Neural crest cell (in vitro differentiated cells): ENCODE results near the gene PRKN. TPM values are rescaled to one million over a fixed set of nuclear protein-coding genes. Genes with fewer than 3 reads are reported as not detected.

Experiments used
- DNase-seq: peaks from one replicate; pipeline ENCODE4 v3.0.0; 2021; ENCODE audit warnings: low read depth, mixed read lengths, low spot score
- H3K27ac Mint-ChIP-seq: one replicate; pipeline ENCODE4 v1.8.0; 2021; ENCODE audit warnings: mild to moderate bottlenecking, mixed read lengths; ENCODE audit not compliant: unreplicated experiment
- H3K27me3 Mint-ChIP-seq: 2 replicates; pipeline ENCODE4 v1.8.0; 2021; ENCODE audit warnings: low read depth, mild to moderate bottlenecking, mixed read lengths
- H3K36me3 Mint-ChIP-seq: 2 replicates; pipeline ENCODE4 v1.8.0; 2021; ENCODE audit warnings: low read depth, mild to moderate bottlenecking, mixed read lengths
- H3K4me1 Mint-ChIP-seq: 2 replicates; pipeline ENCODE4 v1.8.0; 2021; ENCODE audit warnings: mixed read lengths
- H3K4me3 Mint-ChIP-seq: one replicate; pipeline ENCODE4 v1.8.0; 2021; ENCODE audit warnings: mild to moderate bottlenecking, mixed read lengths
- H3K9me3 Mint-ChIP-seq: 2 replicates; pipeline ENCODE4 v1.8.0; 2021; ENCODE audit warnings: mixed read lengths
- CTCF ChIP-seq: fragments of 200-600 bp; sonication (generic); conservative IDR thresholded peaks from 2 replicates; pipeline ENCODE4 v1.5.0; 2021; ENCODE audit warnings: antibody characterized with exemption, mild to moderate bottlenecking
- total RNA-seq: library from RNA; stranded (reverse); gene quantifications from 2 replicates; pipeline ENCODE4 v1.2.1, GENCODE V29; 2021

Gene PRKN
- total RNA-seq, 1 donor from 2014 or later, result 3.2 TPM

- DNase-seq, result no peak
- Mint-ChIP-seq H3K4me3 (no peak overlapping the region), H3K27ac (no peak overlapping the region), H3K4me1 (peaks cover 9% of the 10 kb centered on the region), H3K27me3 (no peaks in the 10 kb centered on the region), H3K36me3 (no peaks in the 10 kb centered on the region), H3K9me3 (peaks cover 3% of the 10 kb centered on the region)
- no peak for TF ChIP-seq CTCF
Observed at GRCh38 chr6:162543221-162543620, 184.3 kb downstream of the PRKN start.

- peaks cover 3% of the 10 kb centered on the region for H3K9me3 Mint-ChIP-seq
- peaks cover 9% of the 10 kb centered on the region for H3K4me1 Mint-ChIP-seq
- no peaks in the 10 kb centered on the region for H3K27me3 Mint-ChIP-seq
- TF ChIP-seq CTCF, result no peak
- DNase-seq, result no peak
- no peaks in the 10 kb centered on the region for H3K36me3 Mint-ChIP-seq
- no peak overlapping the region for H3K4me3 Mint-ChIP-seq
- H3K27ac Mint-ChIP-seq, result no peak overlapping the region
Observed at GRCh38 chr6:162541019-162541601, 186.5 kb downstream of the PRKN start.

GRCh38 chr6:162539321-162539720 lies 188.2 kb downstream of the PRKN start:
- no peak for TF ChIP-seq CTCF
- H3K4me1 Mint-ChIP-seq, result peaks cover 9% of the 10 kb centered on the region
- no peaks in the 10 kb centered on the region for H3K36me3 Mint-ChIP-seq
- DNase-seq, result no peak
- peak overlapping the region; percentile 36 for H3K27ac Mint-ChIP-seq
- H3K4me3 Mint-ChIP-seq, result no peak overlapping the region
- no peaks in the 10 kb centered on the region for H3K27me3 Mint-ChIP-seq
- peaks cover 3% of the 10 kb centered on the region for H3K9me3 Mint-ChIP-seq

GRCh38 chr6:162538643-162539064 lies 188.9 kb downstream of the PRKN start:
- Mint-ChIP-seq H3K27me3 (no peaks in the 10 kb centered on the region), H3K4me3 (no peak overlapping the region), H3K4me1 (peaks cover 9% of the 10 kb centered on the region), H3K9me3 (peaks cover 3% of the 10 kb centered on the region), H3K27ac (no peak overlapping the region), H3K36me3 (no peaks in the 10 kb centered on the region)
- no peak for TF ChIP-seq CTCF
- no peak for DNase-seq

- Mint-ChIP-seq H3K27ac (no peak overlapping the region), H3K9me3 (no peaks in the 10 kb centered on the region), H3K4me3 (no peak overlapping the region), H3K4me1 (no peaks in the 10 kb centered on the region), H3K36me3 (no peaks in the 10 kb centered on the region), H3K27me3 (no peaks in the 10 kb centered on the region)
- no peak for TF ChIP-seq CTCF
- DNase-seq, result no peak
Observed at GRCh38 chr6:162533009-162533400, 194.6 kb downstream of the PRKN start.
